Karpas-422 (cell line): ENCODE results near the gene NEK10. TPM values are rescaled to one million over a fixed set of nuclear protein-coding genes. Genes with fewer than 3 reads are reported as not detected.

Experiments used
- DNase-seq: peaks from one replicate; pipeline ENCODE4 v3.0.0-alpha.2; 2015
- H2AFZ ChIP-seq: fragments of 200-600 bp; sonication (generic); 2 replicates; pipeline ENCODE4 v1.6.1; 2014; ENCODE audit warnings: antibody characterized with exemption, low read length, mixed read lengths
- H3K27ac ChIP-seq: fragments of 200-600 bp; sonication (generic); 2 replicates; pipeline ENCODE4 v1.5.1; 2014; ENCODE audit warnings: mild to moderate bottlenecking, low read length, moderate library complexity
- H3K27me3 ChIP-seq: fragments of 200-600 bp; sonication (generic); 2 replicates; pipeline ENCODE4 v1.6.1; 2014; ENCODE audit warnings: low read length, mixed read lengths
- H3K36me3 ChIP-seq: fragments of 200-600 bp; sonication (generic); 2 replicates; pipeline ENCODE4 v1.6.1; 2014; ENCODE audit warnings: low read length, mixed read lengths; ENCODE audit not compliant: insufficient read depth
- H3K4me1 ChIP-seq: fragments of 200-600 bp; sonication (generic); 2 replicates; pipeline ENCODE4 v1.6.1; 2014; ENCODE audit warnings: mild to moderate bottlenecking, low read length, mixed read lengths
- H3K4me2 ChIP-seq: fragments of 200-600 bp; sonication (generic); 2 replicates; pipeline ENCODE4 v1.6.1; 2014; ENCODE audit warnings: low read length, low read depth, mild to moderate bottlenecking; ENCODE audit not compliant: poor library complexity, severe bottlenecking
- H3K4me3 ChIP-seq: fragments of 200-600 bp; sonication (generic); 2 replicates; pipeline ENCODE4 v1.5.1; 2014; ENCODE audit warnings: mild to moderate bottlenecking, antibody characterized with exemption, low read length, mixed read lengths
- H3K79me2 ChIP-seq: fragments of 200-600 bp; sonication (generic); 2 replicates; pipeline ENCODE4 v1.6.1; 2014; ENCODE audit warnings: mild to moderate bottlenecking, low read length, mixed read lengths
- H3K9ac ChIP-seq: fragments of 200-600 bp; sonication (generic); 2 replicates; pipeline ENCODE4 v1.6.0; 2014; ENCODE audit warnings: low read length
- H3K9me2 ChIP-seq: fragments of 200-600 bp; sonication (generic), shearing (Covaris generic); replicated peaks from 2 replicates; pipeline ENCODE4 v1.6.0; 2014; ENCODE audit warnings: mild to moderate bottlenecking, low read length, moderate library complexity; ENCODE audit not compliant: insufficient read depth
- H3K9me3 ChIP-seq: fragments of 300-700, 200-600 bp; sonication (generic); 2 replicates; pipeline ENCODE4 v1.6.1; 2014; ENCODE audit warnings: low read length, mixed read lengths
- H4K20me1 ChIP-seq: fragments of 200-600 bp; sonication (generic); 2 replicates; pipeline ENCODE4 v1.6.1; 2014; ENCODE audit warnings: mild to moderate bottlenecking, antibody characterized with exemption, low read length, low read depth; ENCODE audit not compliant: insufficient read depth
- total RNA-seq: library from RNA; depleted of rRNA; stranded (reverse); fragments of >200 nt; shearing (Covaris generic); gene quantifications from 2 replicates; pipeline ENCODE4 v1.2.3, GENCODE V29; 2014; ENCODE audit warnings: low replicate concordance

Gene NEK10
- total RNA-seq, 1 experiment from 2014 or later = 0.34 TPM

- Histone ChIP-seq H3K4me3 (no peak overlapping the region), H3K4me2 (no peak overlapping the region), H3K9ac (no peak overlapping the region), H3K9me2 (no peaks in the 10 kb centered on the region), H3K27ac (no peak overlapping the region), H3K4me1 (no peaks in the 10 kb centered on the region), H2AFZ (no peak overlapping the region), H3K36me3 (no peaks in the 10 kb centered on the region), H3K79me2 (no peaks in the 10 kb centered on the region), H3K9me3 (no peaks in the 10 kb centered on the region), H3K27me3 (no peaks in the 10 kb centered on the region), H4K20me1 (no peaks in the 10 kb centered on the region)
- no peak for DNase-seq
Measured at GRCh38 chr3:27208961-27209616, 160.1 kb downstream of the NEK10 start.

DNA sequence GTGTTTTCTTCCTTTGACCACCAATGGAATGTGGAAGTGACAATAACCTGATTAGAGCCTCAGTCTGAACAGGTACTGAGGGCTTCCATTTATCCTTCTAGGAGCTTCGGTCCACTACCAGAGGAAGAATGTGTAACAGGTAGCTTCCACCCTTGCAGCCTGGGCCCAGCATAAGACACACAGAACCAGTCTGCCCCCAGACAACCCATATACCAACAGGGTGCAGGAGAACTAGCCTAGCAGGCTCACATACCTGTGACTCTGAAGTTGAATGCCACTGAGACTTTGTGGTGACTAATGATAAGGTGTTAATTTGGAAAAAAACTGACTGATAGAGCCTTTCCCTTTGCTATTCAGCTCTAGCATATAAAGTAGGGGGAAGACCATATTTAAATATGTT, 166.2 kb downstream of the NEK10 start:
- Histone ChIP-seq H3K4me2 (no peak overlapping the region), H3K27me3 (no peaks in the 10 kb centered on the region), H3K4me3 (no peak overlapping the region), H3K4me1 (no peaks in the 10 kb centered on the region), H2AFZ (no peak overlapping the region), H3K9ac (no peak overlapping the region), H4K20me1 (no peaks in the 10 kb centered on the region), H3K9me2 (no peaks in the 10 kb centered on the region), H3K79me2 (no peaks in the 10 kb centered on the region), H3K27ac (no peak overlapping the region), H3K9me3 (no peaks in the 10 kb centered on the region), H3K36me3 (no peaks in the 10 kb centered on the region)
- no peak for DNase-seq

DNA sequence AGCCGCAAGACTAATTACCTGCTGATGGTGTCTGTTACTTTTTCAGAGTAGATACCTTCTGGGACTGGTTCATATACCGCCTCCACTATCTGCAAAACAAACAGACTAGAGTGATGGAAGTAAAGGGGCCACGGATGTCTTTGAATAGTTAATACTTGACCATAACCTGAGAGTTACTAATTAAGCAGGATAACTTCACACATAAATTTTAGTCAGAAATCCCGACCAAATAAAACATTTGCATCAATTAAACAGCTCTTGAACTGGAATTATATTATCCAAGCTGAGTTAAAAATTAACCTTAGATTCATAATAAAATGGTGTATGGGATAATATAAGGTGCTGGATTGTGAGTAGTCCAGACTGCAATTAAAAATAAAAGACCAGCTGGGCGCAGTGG, 167.7 kb downstream of the NEK10 start:
- Histone ChIP-seq H3K9me2 (no peaks in the 10 kb centered on the region), H3K79me2 (no peaks in the 10 kb centered on the region), H3K27me3 (no peaks in the 10 kb centered on the region), H3K36me3 (no peaks in the 10 kb centered on the region), H2AFZ (no peak overlapping the region), H3K27ac (no peak overlapping the region), H3K4me2 (no peak overlapping the region), H4K20me1 (no peaks in the 10 kb centered on the region), H3K9ac (no peak overlapping the region), H3K4me1 (no peaks in the 10 kb centered on the region), H3K9me3 (no peaks in the 10 kb centered on the region), H3K4me3 (no peak overlapping the region)
- DNase-seq = no peak

GRCh38 chr3:27200721-27201489, 168.3 kb downstream of the NEK10 start:
- Histone ChIP-seq H3K4me2 (no peak overlapping the region), H2AFZ (no peak overlapping the region), H3K4me1 (no peaks in the 10 kb centered on the region), H3K27me3 (no peaks in the 10 kb centered on the region), H3K9me3 (no peaks in the 10 kb centered on the region), H3K27ac (no peak overlapping the region), H3K9ac (no peak overlapping the region), H3K4me3 (no peak overlapping the region), H3K36me3 (no peaks in the 10 kb centered on the region), H4K20me1 (no peaks in the 10 kb centered on the region), H3K79me2 (no peaks in the 10 kb centered on the region), H3K9me2 (no peaks in the 10 kb centered on the region)
- DNase-seq = no peak

GRCh38 chr3:27194861-27195483, 174.2 kb downstream of the NEK10 start:
- no peaks in the 10 kb centered on the region for H3K4me1 ChIP-seq
- no peaks in the 10 kb centered on the region for H3K79me2 ChIP-seq
- H3K4me2 ChIP-seq = no peak overlapping the region
- no peak overlapping the region for H2AFZ ChIP-seq
- H3K9ac ChIP-seq = no peak overlapping the region
- no peaks in the 10 kb centered on the region for H3K9me3 ChIP-seq
- no peaks in the 10 kb centered on the region for H3K36me3 ChIP-seq
- H3K27me3 ChIP-seq = no peaks in the 10 kb centered on the region
- H3K27ac ChIP-seq = no peak overlapping the region
- DNase-seq = no peak
- no peaks in the 10 kb centered on the region for H4K20me1 ChIP-seq
- no peaks in the 10 kb centered on the region for H3K9me2 ChIP-seq
- no peak overlapping the region for H3K4me3 ChIP-seq

DNA sequence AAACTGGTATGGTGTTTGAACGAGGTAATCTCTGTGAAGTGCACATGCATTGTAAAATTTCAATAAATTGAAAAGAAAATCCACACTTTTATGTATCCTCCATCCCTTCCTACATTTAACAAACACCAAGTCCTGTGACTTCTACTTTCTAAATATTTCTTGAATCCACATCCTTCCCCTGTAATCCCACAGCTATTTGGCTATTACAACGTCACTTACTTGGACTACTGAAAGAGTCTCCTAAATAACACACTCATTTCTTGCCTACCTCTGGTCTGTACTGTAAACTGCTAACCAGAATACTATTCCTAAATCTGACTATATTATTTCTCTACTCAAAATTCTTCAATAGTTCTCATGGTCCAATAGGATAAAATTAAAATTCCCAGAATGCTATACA, 176.1 kb downstream of the NEK10 start:
- no peak overlapping the region for H3K27ac ChIP-seq
- no peaks in the 10 kb centered on the region for H3K9me3 ChIP-seq
- no peak overlapping the region for H2AFZ ChIP-seq
- no peaks in the 10 kb centered on the region for H3K27me3 ChIP-seq
- H3K4me1 ChIP-seq = no peaks in the 10 kb centered on the region
- no peak overlapping the region for H3K9ac ChIP-seq
- no peaks in the 10 kb centered on the region for H4K20me1 ChIP-seq
- no peaks in the 10 kb centered on the region for H3K79me2 ChIP-seq
- no peaks in the 10 kb centered on the region for H3K36me3 ChIP-seq
- H3K4me3 ChIP-seq = no peak overlapping the region
- H3K9me2 ChIP-seq = no peaks in the 10 kb centered on the region
- H3K4me2 ChIP-seq = no peak overlapping the region
- no peak for DNase-seq

GRCh38 chr3:27186013-27186412, 183.2 kb downstream of the NEK10 start:
- Histone ChIP-seq H4K20me1 (no peaks in the 10 kb centered on the region), H3K9ac (no peak overlapping the region), H3K4me2 (no peak overlapping the region), H3K9me3 (no peaks in the 10 kb centered on the region), H3K27ac (no peak overlapping the region), H3K79me2 (no peaks in the 10 kb centered on the region), H3K9me2 (no peaks in the 10 kb centered on the region), H3K4me3 (no peak overlapping the region), H2AFZ (no peak overlapping the region), H3K4me1 (no peaks in the 10 kb centered on the region), H3K27me3 (no peaks in the 10 kb centered on the region), H3K36me3 (no peaks in the 10 kb centered on the region)
- DNase-seq = no peak

- no peaks in the 10 kb centered on the region for H3K9me3 ChIP-seq
- no peak overlapping the region for H3K27ac ChIP-seq
- no peak for DNase-seq
- H2AFZ ChIP-seq = no peak overlapping the region
- H3K79me2 ChIP-seq = no peaks in the 10 kb centered on the region
- no peaks in the 10 kb centered on the region for H3K36me3 ChIP-seq
- no peak overlapping the region for H3K4me3 ChIP-seq
- no peak overlapping the region for H3K9ac ChIP-seq
- no peaks in the 10 kb centered on the region for H4K20me1 ChIP-seq
- H3K4me2 ChIP-seq = no peak overlapping the region
- H3K27me3 ChIP-seq = no peaks in the 10 kb centered on the region
- H3K9me2 ChIP-seq = no peaks in the 10 kb centered on the region
- no peaks in the 10 kb centered on the region for H3K4me1 ChIP-seq
Measured at GRCh38 chr3:27185231-27185989, 183.8 kb downstream of the NEK10 start.
